ENCODE data around the gene MECR.

GRCh38 chr1:29271724-29272123, 41.0 kb upstream of the MECR start:
- TF ChIP-seq EZH2phosphoT487 (IDR thresholded peaks at IDR 0.05) (no peak), CTCF (IDR thresholded peaks at IDR 0.05) (no peak), EZH2 (IDR thresholded peaks at IDR 0.05) (no peak)

Measured in neural progenitor cell (in vitro differentiated cells).